Epithelial cell of proximal tubule (primary cell): ENCODE data around the gene PYURF. TPM values are rescaled to one million over a fixed set of nuclear protein-coding genes. Genes with fewer than 3 reads are reported as not detected.
"Not testable (repeated sequence)": the region's sequence is repeated elsewhere in the genome, so short reads cannot be mapped to it uniquely, and the experiment has no call there.

Experiments
- DNase-seq: peaks from one replicate; pipeline ENCODE4 v3.0.0-alpha.2; 2011; ENCODE audit warnings: low read depth
- H3K4me3 ChIP-seq: 2 replicates; pipeline ENCODE4 v1.5.1; 2011; ENCODE audit warnings: low read depth, mild to moderate bottlenecking, low read length
- CTCF ChIP-seq: conservative IDR thresholded peaks from 2 replicates; pipeline ENCODE4 v1.5.1; 2012; ENCODE audit warnings: low read depth, mild to moderate bottlenecking, low read length
- total RNA-seq: library from RNA; depleted of rRNA; stranded (reverse); fragments of >200 nt; gene quantifications from 2 replicates; pipeline ENCODE4 v1.2.3, GENCODE V29; 2015

PYURF gene, protein sequence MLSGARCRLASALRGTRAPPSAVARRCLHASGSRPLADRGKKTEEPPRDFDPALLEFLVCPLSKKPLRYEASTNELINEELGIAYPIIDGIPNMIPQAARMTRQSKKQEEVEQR
- total RNA-seq = 32.9 and 57.2 TPM in 2 replicates

- DNase-seq = no peak
- no peak for TF ChIP-seq CTCF
Observed at GRCh38 chr4:88523325-88524129, at the start of gene PYURF. Gene PYURF (minus strand): TSS chr4:88523776. CDS start chr4:88523700, 76 bp downstream.

GRCh38 chr4:88570001-88570400 is 46.4 kb upstream of the PYURF start:
- no peak for TF ChIP-seq CTCF
- no peak for DNase-seq
- H3K4me3 ChIP-seq = no peak overlapping the region

More at GRCh38 chr4:88523325-88524129, at the start of gene PYURF:
- peak within 1 kb of the TSS; percentile 84 for H3K4me3 ChIP-seq

GRCh38 chr4:88567591-88567990 is 44.0 kb upstream of the PYURF start:
- no peak overlapping the region for H3K4me3 ChIP-seq
- TF ChIP-seq CTCF = no peak
- DNase-seq = no peak

DNA sequence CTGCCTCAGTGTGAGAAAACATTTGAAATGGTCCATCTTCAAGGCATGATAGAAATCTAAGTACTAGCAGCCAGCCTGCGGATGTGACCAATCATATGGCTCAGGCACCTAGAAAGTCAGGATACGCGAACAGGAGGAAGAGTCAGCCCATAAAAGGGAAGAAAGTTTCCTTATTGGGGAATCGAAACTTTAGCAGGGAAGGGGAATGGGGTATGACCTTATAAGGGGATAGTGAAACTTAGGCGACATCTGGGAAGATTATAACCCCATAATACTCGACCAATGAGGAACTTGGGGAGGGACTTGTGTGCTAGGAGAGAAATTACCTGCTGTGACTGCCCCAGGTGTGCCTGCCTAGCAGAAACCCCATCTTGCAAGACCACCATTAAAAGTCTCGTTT is 26.2 kb upstream of the PYURF start:
- no peak for DNase-seq
- TF ChIP-seq CTCF = no peak
- no peak overlapping the region for H3K4me3 ChIP-seq

DNA sequence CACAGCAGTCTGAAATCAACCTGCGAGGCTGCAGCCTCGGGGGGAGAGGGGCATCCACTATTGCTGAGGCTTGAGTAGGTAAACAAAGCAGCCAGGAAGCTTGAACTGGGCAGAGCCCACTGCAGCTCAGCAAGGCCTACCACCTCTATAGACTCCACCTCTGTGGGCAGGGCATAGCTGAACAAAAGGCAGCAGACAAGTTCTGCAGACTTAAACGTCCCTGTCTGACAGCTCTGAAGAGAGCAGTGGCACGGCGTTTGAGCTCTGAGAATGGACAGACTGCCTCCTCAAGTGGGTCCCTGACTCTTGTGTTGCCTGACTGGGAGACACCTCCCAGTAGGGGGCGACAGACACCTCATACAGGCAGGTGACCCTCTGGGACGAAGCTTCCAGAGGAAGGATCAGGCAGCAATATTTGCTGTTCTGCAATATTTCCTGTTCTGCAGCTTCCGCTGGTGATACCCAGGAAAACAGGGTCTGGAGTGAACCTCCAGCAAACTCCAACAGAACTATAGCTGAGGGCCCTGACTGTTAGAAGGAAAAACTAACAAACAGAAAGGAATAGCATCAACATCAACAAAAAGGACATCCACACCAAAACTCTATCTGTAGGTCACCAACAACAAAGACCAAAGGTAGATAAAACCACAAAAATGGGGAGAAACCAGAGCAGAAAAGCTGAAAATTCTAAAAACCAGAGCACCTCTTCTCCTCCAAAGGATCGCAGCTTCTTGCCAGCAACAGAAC is 15.9 kb upstream of the PYURF start:
- peak; percentile 64 for TF ChIP-seq CTCF
- DNase-seq, H3K4me3 ChIP-seq: not testable (repeated sequence)

DNA sequence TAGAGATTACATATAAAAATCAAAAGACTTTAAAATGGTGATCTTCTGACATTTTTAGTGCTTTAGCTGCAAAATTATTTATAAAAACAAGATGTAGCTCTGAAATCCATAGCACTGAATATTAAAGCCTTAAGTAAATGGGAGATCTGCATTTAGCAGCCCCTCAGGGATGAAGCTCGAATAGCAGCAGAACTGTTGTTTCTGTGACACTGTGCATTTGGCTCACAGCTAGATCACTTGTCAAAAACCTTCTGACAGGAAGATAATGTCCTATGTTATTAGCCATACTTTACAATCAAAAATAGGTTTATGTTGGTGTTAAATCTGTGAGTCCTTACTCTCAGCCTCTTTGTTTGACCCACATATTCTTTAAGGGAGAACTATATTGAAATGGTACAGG is 14.1 kb upstream of the PYURF start:
- H3K4me3 ChIP-seq = no peak overlapping the region
- TF ChIP-seq CTCF = no peak
- DNase-seq = no peak
